ENCODE data around the gene AMBP. TPM values are rescaled to one million over a fixed set of nuclear protein-coding genes. Genes with fewer than 3 reads are reported as not detected.

Gene AMBP
- total and polyA plus RNA-seq, 4 donors = 0.47 to 3.7 (median 1.6) TPM

DNA sequence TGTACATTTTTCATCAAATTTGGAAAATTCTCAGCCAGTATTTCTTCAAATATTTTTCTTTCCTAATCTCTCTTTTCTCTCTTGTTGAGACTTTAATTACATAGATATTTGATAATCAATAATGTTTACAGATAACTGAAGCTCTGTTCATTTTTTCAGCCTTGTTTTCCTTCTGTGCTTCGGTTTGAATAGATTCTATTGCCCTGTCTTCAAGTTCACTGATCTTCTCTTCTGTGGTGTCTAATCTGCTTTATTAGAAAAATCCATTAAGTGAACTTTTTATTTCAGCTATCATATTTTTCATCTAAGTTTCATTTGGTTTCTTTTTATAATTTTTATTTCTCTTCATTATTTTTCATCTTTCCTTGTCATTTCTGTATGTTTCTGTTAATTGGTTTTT is 54.1 kb downstream of the AMBP start:
- Histone ChIP-seq H3K36me3 (ENCODE audit: control insufficient read depth in 4 of 4, insufficient read depth in 4 of 4, low read length in 4 of 4) (peaks cover 0 to 32% (median 18%) of the 10 kb centered on the region in 4 donors), H3K4me1 (ENCODE audit: control insufficient read depth in 5 of 5, insufficient read depth in 5 of 5, low read length in 5 of 5) (no peaks in the 10 kb centered on the region), H3K27me3 (ENCODE audit: control insufficient read depth in 3 of 3, insufficient read depth in 3 of 3, low read length in 2 of 3) (no peaks in the 10 kb centered on the region), H3K27ac (ENCODE audit: low read depth in 1 of 2, low read length in 1 of 2) (no peak overlapping the region), H3K4me3 (no peak overlapping the region), H3K9me3 (ENCODE audit: control insufficient read depth in 4 of 4, insufficient read depth in 3 of 4, low read length in 3 of 4) (peaks cover 0 to 11% (median 8%) of the 10 kb centered on the region in 4 donors), H3K9ac (ENCODE audit: insufficient read depth in 1 of 2, low read length in 2 of 2) (no peak overlapping the region)
- DNase-seq (no peak), ATAC-seq (ENCODE audit: insufficient read depth, low FRiP score) (no peak)
- 97% methylated on average over 1 of the region's 1 CpG for WGBS, 2 donors
- TF ChIP-seq, protein P1, sequence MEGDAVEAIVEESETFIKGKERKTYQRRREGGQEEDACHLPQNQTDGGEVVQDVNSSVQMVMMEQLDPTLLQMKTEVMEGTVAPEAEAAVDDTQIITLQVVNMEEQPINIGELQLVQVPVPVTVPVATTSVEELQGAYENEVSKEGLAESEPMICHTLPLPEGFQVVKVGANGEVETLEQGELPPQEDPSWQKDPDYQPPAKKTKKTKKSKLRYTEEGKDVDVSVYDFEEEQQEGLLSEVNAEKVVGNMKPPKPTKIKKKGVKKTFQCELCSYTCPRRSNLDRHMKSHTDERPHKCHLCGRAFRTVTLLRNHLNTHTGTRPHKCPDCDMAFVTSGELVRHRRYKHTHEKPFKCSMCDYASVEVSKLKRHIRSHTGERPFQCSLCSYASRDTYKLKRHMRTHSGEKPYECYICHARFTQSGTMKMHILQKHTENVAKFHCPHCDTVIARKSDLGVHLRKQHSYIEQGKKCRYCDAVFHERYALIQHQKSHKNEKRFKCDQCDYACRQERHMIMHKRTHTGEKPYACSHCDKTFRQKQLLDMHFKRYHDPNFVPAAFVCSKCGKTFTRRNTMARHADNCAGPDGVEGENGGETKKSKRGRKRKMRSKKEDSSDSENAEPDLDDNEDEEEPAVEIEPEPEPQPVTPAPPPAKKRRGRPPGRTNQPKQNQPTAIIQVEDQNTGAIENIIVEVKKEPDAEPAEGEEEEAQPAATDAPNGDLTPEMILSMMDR (IDR thresholded peaks at IDR 0.05; ENCODE audit: control extremely low read depth, extremely low read depth) = no peak

DNA sequence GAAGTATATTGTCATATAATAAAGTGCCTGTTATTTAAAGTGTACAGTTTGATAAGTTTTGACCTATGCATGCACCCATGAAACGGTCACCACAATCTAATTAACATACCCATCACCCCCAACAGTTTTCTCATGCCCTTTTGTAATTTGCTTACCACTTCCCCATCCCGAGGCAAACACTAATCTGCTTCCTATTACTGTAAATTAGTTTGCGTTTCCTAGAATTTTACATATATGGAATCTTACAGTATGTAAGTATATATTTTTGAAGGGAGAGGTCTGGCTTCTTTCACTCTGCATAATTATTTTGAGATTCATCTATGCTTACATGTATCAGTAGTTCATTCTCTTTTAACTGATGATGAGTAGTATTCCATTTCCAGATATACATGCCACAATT is 56.5 kb downstream of the AMBP start:
- H3K36me3 ChIP-seq (ENCODE audit: control insufficient read depth in 4 of 4, insufficient read depth in 4 of 4, low read length in 4 of 4) = peaks cover 0 to 49% (median 32%) of the 10 kb centered on the region in 4 donors
- H3K27ac ChIP-seq (ENCODE audit: low read depth in 1 of 2, low read length in 1 of 2) = no peak overlapping the region
- ATAC-seq (ENCODE audit: insufficient read depth, low FRiP score) (no peak), DNase-seq (no peak)
- no peak overlapping the region for H3K4me3 ChIP-seq
- H3K4me1 ChIP-seq (ENCODE audit: control insufficient read depth in 5 of 5, insufficient read depth in 5 of 5, low read length in 5 of 5) = no peaks in the 10 kb centered on the region
- TF ChIP-seq, protein P1 (IDR thresholded peaks at IDR 0.05; ENCODE audit: control extremely low read depth, extremely low read depth) = no peak
- peaks cover 3 to 11% (median 8%) of the 10 kb centered on the region in 4 donors for H3K9me3 ChIP-seq (ENCODE audit: control insufficient read depth in 4 of 4, insufficient read depth in 3 of 4, low read length in 3 of 4)
- 36 to 75% methylated on average over 3 of the region's 3 CpGs for WGBS, 2 donors
- no peak overlapping the region for H3K9ac ChIP-seq (ENCODE audit: insufficient read depth in 1 of 2, low read length in 2 of 2)
- no peaks in the 10 kb centered on the region for H3K27me3 ChIP-seq (ENCODE audit: control insufficient read depth in 3 of 3, insufficient read depth in 3 of 3, low read length in 2 of 3)

DNA sequence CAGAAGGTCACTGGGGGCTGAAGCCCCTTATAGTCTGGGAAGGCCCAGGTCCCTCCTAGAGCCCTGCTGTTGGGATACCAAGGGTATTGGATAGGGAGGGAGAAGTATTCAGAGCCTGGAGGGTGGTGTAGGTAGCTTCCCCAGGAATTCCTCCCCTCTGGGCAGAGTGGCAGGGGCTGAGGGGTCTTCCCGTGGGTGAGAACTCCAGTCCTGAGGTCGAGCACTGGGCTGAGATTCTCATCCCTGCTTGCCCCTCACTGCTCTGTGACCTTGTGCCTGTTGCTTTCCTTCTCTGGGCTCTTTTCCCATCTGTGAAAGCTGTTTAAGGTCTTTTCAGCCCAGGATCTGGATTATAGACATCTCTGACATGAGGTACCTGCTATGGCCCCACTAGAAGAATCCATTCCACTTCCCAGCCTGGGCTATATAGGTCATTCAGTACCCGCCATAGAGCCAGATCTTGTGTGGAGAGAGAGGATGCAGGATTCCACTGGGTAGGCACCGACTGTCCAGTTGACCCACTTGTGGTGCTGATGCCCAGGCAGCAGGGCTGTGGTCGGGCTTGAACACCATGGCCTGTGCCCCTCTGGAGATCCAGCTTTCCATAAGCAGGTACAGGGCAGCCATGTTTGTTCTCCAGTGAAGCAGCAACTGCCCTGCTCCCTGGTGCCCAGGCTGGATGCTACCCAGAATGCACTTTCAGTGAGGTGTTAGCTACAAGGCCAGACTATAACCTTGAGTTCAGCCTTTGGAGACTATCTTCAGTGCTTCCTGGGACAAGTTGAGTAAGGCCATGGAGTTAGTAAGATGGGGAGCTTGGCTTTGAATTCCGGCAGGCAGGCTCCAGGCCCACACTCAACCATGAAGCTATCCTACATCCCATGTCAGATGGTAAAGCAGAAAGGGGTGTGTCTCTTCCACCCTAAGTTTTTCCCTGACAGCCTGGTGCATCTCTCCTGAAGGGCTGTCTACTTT is 60.1 kb downstream of the AMBP start:
- ATAC-seq (ENCODE audit: insufficient read depth, low FRiP score) (no peak), DNase-seq (no peak)
- no peak overlapping the region for H3K4me3 ChIP-seq
- no peaks in the 10 kb centered on the region for H3K27me3 ChIP-seq (ENCODE audit: control insufficient read depth in 3 of 3, insufficient read depth in 3 of 3, low read length in 2 of 3)
- peaks cover 0 to 49% (median 29%) of the 10 kb centered on the region in 4 donors for H3K36me3 ChIP-seq (ENCODE audit: control insufficient read depth in 4 of 4, insufficient read depth in 4 of 4, low read length in 4 of 4)
- 86 to 96% methylated on average over 6 of the region's 6 CpGs for WGBS, 2 donors
- H3K9me3 ChIP-seq (ENCODE audit: control insufficient read depth in 4 of 4, insufficient read depth in 3 of 4, low read length in 3 of 4) = peaks cover 2 to 6% (median 3%) of the 10 kb centered on the region in 4 donors
- H3K9ac ChIP-seq (ENCODE audit: insufficient read depth in 1 of 2, low read length in 2 of 2) = no peak overlapping the region
- no peak overlapping the region for H3K27ac ChIP-seq (ENCODE audit: low read depth in 1 of 2, low read length in 1 of 2)
- no peaks in the 10 kb centered on the region for H3K4me1 ChIP-seq (ENCODE audit: control insufficient read depth in 5 of 5, insufficient read depth in 5 of 5, low read length in 5 of 5)
- TF ChIP-seq, protein P1 (IDR thresholded peaks at IDR 0.05; ENCODE audit: control extremely low read depth, extremely low read depth) = no peak
